ENCODE measurements around the gene NPFF. TPM values are rescaled to one million over a fixed set of nuclear protein-coding genes. Genes with fewer than 3 reads are reported as not detected.

Gene NPFF
- total and polyA plus RNA-seq, 10 of the 15 experiments (the other 5 are each of a cell fraction or from before 2014, with no cell fraction given): 0.21 to 0.69 (median 0.23) TPM; not detected in 7

GRCh38 chr12:53480491-53481442 is 26.5 kb downstream of the NPFF start (continued):
- no peak for TF ChIP-seq NRF1 (conservative IDR thresholded peaks at IDR 0.05; ENCODE audit: low read depth, low read length)
- peak; percentile 37; the same call in 1 of the 2 replicates for TF ChIP-seq POLR2A (IDR thresholded peaks at IDR 0.05; ENCODE audit: low read depth, low read length)
- no peak for TF ChIP-seq PKNOX1 (IDR thresholded peaks at IDR 0.05)
- TF ChIP-seq, protein P1, sequence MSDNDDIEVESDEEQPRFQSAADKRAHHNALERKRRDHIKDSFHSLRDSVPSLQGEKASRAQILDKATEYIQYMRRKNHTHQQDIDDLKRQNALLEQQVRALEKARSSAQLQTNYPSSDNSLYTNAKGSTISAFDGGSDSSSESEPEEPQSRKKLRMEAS (IDR thresholded peaks at IDR 0.05; ENCODE audit: low read depth, low read length): no peak
- TF ChIP-seq BACH1 (IDR thresholded peaks at IDR 0.05; ENCODE audit: borderline replicate concordance): no peak
- TF ChIP-seq KAT2A (conservative IDR thresholded peaks at IDR 0.05; ENCODE audit: control insufficient read depth, low read depth, low read length): no peak
- TF ChIP-seq ATF7 (IDR thresholded peaks at IDR 0.05; ENCODE audit: low read depth): no peak
- no peak for TF ChIP-seq IKZF1 (conservative IDR thresholded peaks at IDR 0.05)
- no peak for TF ChIP-seq STAT1 (conservative IDR thresholded peaks at IDR 0.05)
- no peak for TF ChIP-seq RAD51 (IDR thresholded peaks at IDR 0.05)
- TF ChIP-seq, protein P2, sequence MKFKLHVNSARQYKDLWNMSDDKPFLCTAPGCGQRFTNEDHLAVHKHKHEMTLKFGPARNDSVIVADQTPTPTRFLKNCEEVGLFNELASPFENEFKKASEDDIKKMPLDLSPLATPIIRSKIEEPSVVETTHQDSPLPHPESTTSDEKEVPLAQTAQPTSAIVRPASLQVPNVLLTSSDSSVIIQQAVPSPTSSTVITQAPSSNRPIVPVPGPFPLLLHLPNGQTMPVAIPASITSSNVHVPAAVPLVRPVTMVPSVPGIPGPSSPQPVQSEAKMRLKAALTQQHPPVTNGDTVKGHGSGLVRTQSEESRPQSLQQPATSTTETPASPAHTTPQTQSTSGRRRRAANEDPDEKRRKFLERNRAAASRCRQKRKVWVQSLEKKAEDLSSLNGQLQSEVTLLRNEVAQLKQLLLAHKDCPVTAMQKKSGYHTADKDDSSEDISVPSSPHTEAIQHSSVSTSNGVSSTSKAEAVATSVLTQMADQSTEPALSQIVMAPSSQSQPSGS (IDR thresholded peaks at IDR 0.05; ENCODE audit: low read length): no peak

All from GM12878 (cell line).